IMR-90 (cell line): ENCODE results near the gene ELFN2. TPM values are rescaled to one million over a fixed set of nuclear protein-coding genes. Genes with fewer than 3 reads are reported as not detected.

ENCODE experiments used
- ATAC-seq: fragments of 200-7000 bp; cut with Tn5 transposase; 2 replicates; pipeline ENCODE4 v1.9.1; 2020; ENCODE audit warnings: low read depth, mild to moderate bottlenecking, moderate library complexity
- BruUV-seq: library from RNA; stranded (reverse); fragments of 400-500 nt; replicated peaks from 2 replicates; lab custom pipeline; 2021; lab: Mats Ljungman, UMichigan
- CTCF ChIA-PET: fragments of 300-600 bp; formaldehyde crosslinking; extraction: SDS; loops from one replicate; lab custom pipeline; 2021; ENCODE audit warnings: antibody characterized with exemption; lab: Yijun Ruan, JAX
- POLR2A ChIA-PET: fragments of 300-600 bp; sonication (Branson Sonifier 250); formaldehyde crosslinking; loops from one replicate; lab custom pipeline; 2022; ENCODE audit warnings: antibody characterized with exemption; ENCODE audit not compliant: unreplicated experiment; lab: Charles Lee
- DNase-seq: peaks from one replicate; pipeline ENCODE4 v3.0.0; 2013
- H2AFZ ChIP-seq: replicated peaks from 2 replicates; pipeline ENCODE3; 2013; ENCODE audit warnings: low read length, mild to moderate bottlenecking; ENCODE audit not compliant: poor library complexity
- H2AK5ac ChIP-seq: 2 replicates; pipeline ENCODE4 v1.6.1; 2013; ENCODE audit warnings: low read depth, low read length, inconsistent platforms
- H2AK9ac ChIP-seq: replicated peaks from 2 replicates; pipeline ENCODE3; 2013; ENCODE audit warnings: mild to moderate bottlenecking, low read depth, low read length, moderate library complexity; ENCODE audit not compliant: poor library complexity
- H2BK120ac ChIP-seq: 2 replicates; pipeline ENCODE4 v1.6.1; 2013; ENCODE audit warnings: low read depth, low read length, inconsistent platforms
- H2BK15ac ChIP-seq: 3 replicates; pipeline ENCODE4 v1.6.1; 2013; ENCODE audit warnings: low read depth, low read length, inconsistent platforms
- H2BK20ac ChIP-seq: 2 replicates; pipeline ENCODE4 v1.6.1; 2013; ENCODE audit warnings: low read depth, mild to moderate bottlenecking, inconsistent platforms, low read length, moderate library complexity
- H2BK5ac ChIP-seq: 2 replicates; pipeline ENCODE4 v1.6.1; 2013; ENCODE audit warnings: mild to moderate bottlenecking, low read depth, low read length, inconsistent platforms; ENCODE audit not compliant: poor library complexity, severe bottlenecking
- H3K14ac ChIP-seq: replicated peaks from 2 replicates; pipeline ENCODE4 v1.6.1; 2013; ENCODE audit warnings: low read depth, low read length, inconsistent platforms
- H3K18ac ChIP-seq: 2 replicates; pipeline ENCODE4 v1.6.1; 2013; ENCODE audit warnings: low read depth, low read length, control low read depth
- H3K23ac ChIP-seq: 2 replicates; pipeline ENCODE4 v1.6.1; 2013; ENCODE audit warnings: low read depth, low read length, inconsistent platforms
- H3K27ac ChIP-seq: 2 replicates; pipeline ENCODE4 v1.5.1; 2013; ENCODE audit warnings: mild to moderate bottlenecking, control low read depth, low read length; ENCODE audit not compliant: insufficient read depth
- H3K27me3 ChIP-seq: 2 replicates; pipeline ENCODE4 v1.6.1; 2013; ENCODE audit warnings: low read length; ENCODE audit not compliant: control insufficient read depth, insufficient read depth
- H3K36me3 ChIP-seq: 2 replicates; pipeline ENCODE4 v1.6.1; 2013; ENCODE audit warnings: low read length, mixed read lengths; ENCODE audit not compliant: control insufficient read depth, insufficient read depth
- H3K4ac ChIP-seq: 2 replicates; pipeline ENCODE4 v1.6.1; 2013; ENCODE audit warnings: low read depth, low read length, inconsistent platforms
- H3K4me1 ChIP-seq: 2 replicates; pipeline ENCODE4 v1.6.1; 2013; ENCODE audit warnings: low read length, mixed read lengths; ENCODE audit not compliant: control insufficient read depth, insufficient read depth
- H3K4me2 ChIP-seq: 2 replicates; pipeline ENCODE4 v1.6.1; 2013; ENCODE audit warnings: low read depth, mild to moderate bottlenecking, control low read depth, low read length, moderate library complexity
- H3K4me3 ChIP-seq: 2 replicates; pipeline ENCODE4 v1.5.1; 2013; ENCODE audit warnings: low read depth, mild to moderate bottlenecking, control low read depth, low read length, moderate library complexity; ENCODE audit not compliant: insufficient read depth
- H3K56ac ChIP-seq: 2 replicates; pipeline ENCODE4 v1.6.1; 2013; ENCODE audit warnings: low read length, inconsistent platforms; ENCODE audit not compliant: insufficient read depth; ENCODE audit errors: extremely low read depth
- H3K79me1 ChIP-seq, 2 experiments: 2 replicates each; pipeline ENCODE4 v1.6.1; 2013; ENCODE audit warnings: low read length in 2 of 2, inconsistent platforms in 1 of 2, low read depth in 1 of 2
- H3K9ac ChIP-seq: 2 replicates; pipeline ENCODE4 v1.6.1; 2013; ENCODE audit warnings: low read depth, low read length, control low read depth
- H3K9me1 ChIP-seq: 2 replicates; pipeline ENCODE4 v1.6.1; 2013; ENCODE audit warnings: low read length, inconsistent platforms; ENCODE audit not compliant: insufficient read depth
- H3K9me3 ChIP-seq: 2 replicates; pipeline ENCODE4 v1.6.1; 2013; ENCODE audit warnings: low read length; ENCODE audit not compliant: control insufficient read depth, insufficient read depth
- H4K20me1 ChIP-seq: 2 replicates; pipeline ENCODE4 v1.6.1; 2013; ENCODE audit warnings: low read length, inconsistent platforms; ENCODE audit not compliant: insufficient read depth
- H4K5ac ChIP-seq: 2 replicates; pipeline ENCODE4 v1.6.1; 2013; ENCODE audit warnings: mild to moderate bottlenecking, low read depth, low read length, control low read depth
- H4K8ac ChIP-seq, 2 experiments: 2 replicates each; pipeline ENCODE4 v1.6.1; 2013; ENCODE audit warnings: low read depth in 2 of 2, low read length in 2 of 2, control low read depth in 1 of 2, inconsistent platforms in 1 of 2
- H4K91ac ChIP-seq: 2 replicates; pipeline ENCODE4 v1.6.1; 2013; ENCODE audit warnings: low read depth, low read length, inconsistent platforms; ENCODE audit not compliant: insufficient read depth
- CEBPB ChIP-seq: IDR thresholded peaks from 2 replicates; pipeline ENCODE4 v1.6.1; 2012; ENCODE audit warnings: low read depth, low read length, improper control_type of control experiment
- CTCF ChIP-seq: conservative IDR thresholded peaks from 2 replicates; pipeline ENCODE4 v1.5.1; 2012; ENCODE audit warnings: mild to moderate bottlenecking, low read depth, low read length, improper control_type of control experiment
- ELK1 ChIP-seq: fragments of 150-350 bp; IDR thresholded peaks from 2 replicates; pipeline ENCODE4 v1.6.1; 2016; ENCODE audit warnings: low read depth, mild to moderate bottlenecking, low read length, moderate library complexity, borderline replicate concordance
- MAFK ChIP-seq: IDR thresholded peaks from 2 replicates; pipeline ENCODE4 v1.6.1; 2012; ENCODE audit warnings: low read depth, low read length, improper control_type of control experiment
- MAZ ChIP-seq: IDR thresholded peaks from 2 replicates; pipeline ENCODE4 v1.6.1; 2012; ENCODE audit warnings: low read depth, mild to moderate bottlenecking, low read length, improper control_type of control experiment, moderate library complexity, borderline replicate concordance
- MXI1 ChIP-seq: IDR thresholded peaks from 2 replicates; pipeline ENCODE4 v1.6.1; 2012; ENCODE audit warnings: low read depth, mild to moderate bottlenecking, low read length, moderate library complexity, borderline replicate concordance
- NFE2L2 ChIP-seq: fragments of 150-350 bp; IDR thresholded peaks from 2 replicates; pipeline ENCODE4 v1.6.1; 2016; ENCODE audit warnings: low read depth, mild to moderate bottlenecking, low read length
- POLR2A ChIP-seq: IDR thresholded peaks from 2 replicates; pipeline ENCODE4 v1.6.1; 2012; ENCODE audit warnings: mild to moderate bottlenecking, low read depth, low read length
- RAD21 ChIP-seq: IDR thresholded peaks from 2 replicates; pipeline ENCODE4 v1.6.1; 2012; ENCODE audit warnings: low read length, improper control_type of control experiment
- RCOR1 ChIP-seq: IDR thresholded peaks from 2 replicates; pipeline ENCODE4 v1.6.1; 2012; ENCODE audit warnings: mild to moderate bottlenecking, low read length, improper control_type of control experiment; ENCODE audit not compliant: insufficient replicate concordance
- SMC3 ChIP-seq: fragments of 150-350 bp; IDR thresholded peaks from 2 replicates; pipeline ENCODE4 v1.6.1; 2016; ENCODE audit warnings: low read depth, mild to moderate bottlenecking, antibody characterized with exemption, low read length, moderate library complexity
- USF2 ChIP-seq: fragments of 150-350 bp; IDR thresholded peaks from 2 replicates; pipeline ENCODE4 v1.6.1; 2017; ENCODE audit warnings: mild to moderate bottlenecking, antibody characterized with exemption, low read length, low read depth
- WGBS, 2 experiments: methylation state at CpG; one replicate each; pipeline versions ENCODE4 v1.1.5 to v1.1.7; 2013; ENCODE audit warnings: missing lambda C conversion rate in 2 of 2; ENCODE audit not compliant: insufficient read length in 1 of 2; ENCODE audit errors: extremely low coverage in 2 of 2; 5-methylcytosine and 5-hydroxymethylcytosine counted together
- dilution Hi-C: fragments of 300-500 bp; cut with HindIII; formaldehyde crosslinking; loops from one replicate; pipeline ENCODE4 v1.14.3; 2018; ENCODE audit warnings: low sequenced_read_pairs; ENCODE audit not compliant: unreplicated experiment
- in situ Hi-C: fragments of 300-500 bp; cut with MboI; formaldehyde crosslinking; loops from 3 replicates; pipeline ENCODE4 v1.14.3; 2019; ENCODE audit warnings: low sequenced_read_pairs, inconsistent platforms, mixed read lengths
- intact Hi-C: fragments of 100-400 bp; cut with micrococcal nuclease; formaldehyde crosslinking; loops from 2 replicates; pipeline ENCODE4 v1.10.0; 2022
- polyA plus RNA-seq, 3 experiments: library from polyadenylated mRNA; depleted of rRNA; stranded (reverse); fragments of >200 nt; gene quantifications; 2 replicates each; pipeline ENCODE4 v1.2.3, GENCODE V29; 2012; ENCODE audit warnings: low replicate concordance in 1 of 3
- total RNA-seq: library from RNA; depleted of rRNA; stranded (reverse); fragments of >200 nt; gene quantifications from 2 replicates; pipeline ENCODE4 v1.2.3, GENCODE V29; 2012

Gene ELFN2
- total and polyA plus RNA-seq, 2 of the 4 experiments (the other 2 are of a cell fraction): 0.72 to 5.0 TPM

- no peak for ATAC-seq
- intact Hi-C loops: no loop called here
Measured at GRCh38 chr22:37326726-37327125, 100.6 kb downstream of the ELFN2 start.

More at GRCh38 chr22:37326726-37327125, 100.6 kb downstream of the ELFN2 start:
- Histone ChIP-seq H2AK9ac (peak overlapping the region; percentile 37), H3K79me1 (no peaks in the 10 kb centered on the region), H2BK20ac (peak overlapping the region; percentile 86), H3K9ac (no peak overlapping the region), H3K9me3 (no peaks in the 10 kb centered on the region; the same call in 1 of the 2 replicates), H4K91ac (0 out of 2 replicates have a peak overlapping the region, but pooled peaks have one; percentile 12), H2BK5ac (peak overlapping the region; percentile 64), H4K5ac (no peak overlapping the region), H2AFZ (no peak overlapping the region), H3K27me3 (peaks cover 8% of the 10 kb centered on the region; the same call in 1 of the 2 replicates), H4K8ac (peak overlapping the region in 1 of 2 experiments; percentile 63; a peak in 1 of 4 replicates), H3K4me1 (peaks cover 17% of the 10 kb centered on the region), H3K18ac (no peak overlapping the region), H2BK15ac (peak overlapping the region; percentile 95; the same call in 1 of the 3 replicates), H3K14ac (no peak overlapping the region), H3K4ac (peak overlapping the region; percentile 69), H4K20me1 (no peaks in the 10 kb centered on the region), H3K56ac (no peak overlapping the region), H3K4me3 (no peak overlapping the region), H3K9me1 (peaks cover 19% of the 10 kb centered on the region), H2BK120ac (peak overlapping the region; percentile 73; the same call in 1 of the 2 replicates), H3K36me3 (no peaks in the 10 kb centered on the region), H2AK5ac (peak overlapping the region; percentile 90), H3K4me2 (no peak overlapping the region), H3K23ac (0 out of 2 replicates have a peak overlapping the region, but pooled peaks have one; percentile 24), H3K27ac (no peak overlapping the region)
- WGBS, 2 experiments: 59% methylated on average over 4 of the region's 7 CpGs; no CpG with 5 or more reads in 1 of the 2 experiments
- TF ChIP-seq NFE2L2 (no peak), CEBPB (no peak), ELK1 (no peak), MAFK (no peak), CTCF (no peak), MXI1 (no peak), MAZ (no peak), RAD21 (no peak), RCOR1 (no peak), POLR2A (no peak), SMC3 (no peak), USF2 (no peak)
- dilution Hi-C loops (no loop called here), in situ Hi-C loops (no loop called here)
- POLR2A ChIA-PET: no interaction called here
- DNase-seq: no peak
- no TSS peak for BruUV-seq
- CTCF ChIA-PET: interaction anchor here (0.7 kb wide), 1 partner anchor 43 kb away, joined by 4 read pairs; no protein-coding TSS in a partner anchor
